ENCODE results near the gene LDLRAD4.
A peak's percentile ranks its signal among the peaks of the same experiment; 100 is the strongest.

Gene LDLRAD4

DNA sequence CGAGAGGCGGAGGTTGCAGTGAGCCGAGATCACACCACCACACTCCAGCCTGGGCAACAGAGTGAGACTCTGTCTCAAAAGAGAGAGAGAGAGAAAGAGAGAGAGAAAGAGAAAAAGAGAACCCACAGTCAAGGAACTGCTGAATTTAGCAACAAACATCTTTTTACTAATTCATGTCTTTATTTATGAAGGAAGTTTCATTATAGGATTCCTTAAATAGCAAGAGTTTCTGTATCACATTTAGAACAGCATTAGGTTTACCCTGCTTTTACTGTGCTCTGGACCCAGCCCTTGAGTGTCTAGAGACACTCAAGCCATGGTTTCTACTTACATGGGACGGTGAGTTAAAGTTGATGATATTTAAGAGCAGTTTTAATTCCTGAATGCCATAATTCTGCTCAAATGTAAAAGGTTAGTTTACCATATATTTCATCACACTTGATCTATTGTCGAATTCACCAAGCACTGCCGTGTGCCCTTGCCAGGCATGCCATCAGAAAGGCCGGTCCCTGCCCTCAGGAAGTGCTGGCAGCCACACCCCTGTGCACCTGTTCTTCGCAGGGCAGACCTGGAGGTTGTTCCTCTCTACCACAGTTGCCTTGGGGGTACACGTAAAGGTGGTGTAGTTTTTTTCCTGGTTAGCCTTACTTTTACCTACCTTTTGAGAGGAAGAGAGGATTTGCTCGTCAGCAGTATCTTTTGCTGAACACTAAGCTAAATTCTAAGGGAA lies 153.3 kb downstream of the LDLRAD4 start:
- no peak for DNase-seq (ENCODE audit: low read depth in 2 of 2)

DNA sequence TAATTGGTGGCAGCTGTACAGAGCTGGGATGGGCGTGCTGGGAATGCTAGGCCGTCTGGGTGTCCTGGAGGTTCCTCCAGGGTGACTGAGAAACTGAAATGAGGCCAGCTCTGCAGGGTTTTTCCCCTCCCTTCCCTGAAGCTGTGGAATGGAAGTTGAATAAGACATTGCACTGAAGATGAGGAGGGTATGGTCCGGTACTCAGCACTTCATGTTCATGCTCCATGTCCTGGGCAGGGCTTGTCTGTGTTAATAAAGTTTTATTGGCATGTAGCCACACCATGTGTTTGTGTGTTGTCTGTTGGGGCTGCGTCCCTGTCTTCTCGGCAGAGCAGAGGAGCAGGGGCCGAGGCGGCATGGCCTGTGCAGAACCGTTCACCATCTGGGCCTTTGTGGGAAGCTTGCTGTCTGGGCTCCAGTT lies 154.0 kb downstream of the LDLRAD4 start:
- no peak for DNase-seq (ENCODE audit: low read depth in 2 of 2)

GRCh38 chr18:13374096-13374467 lies 155.5 kb downstream of the LDLRAD4 start:
- DNase-seq (ENCODE audit: low read depth in 2 of 2): no peak

GRCh38 chr18:13374468-13375301 lies 156.1 kb downstream of the LDLRAD4 start:
- no peak for DNase-seq (ENCODE audit: low read depth in 2 of 2)

DNA sequence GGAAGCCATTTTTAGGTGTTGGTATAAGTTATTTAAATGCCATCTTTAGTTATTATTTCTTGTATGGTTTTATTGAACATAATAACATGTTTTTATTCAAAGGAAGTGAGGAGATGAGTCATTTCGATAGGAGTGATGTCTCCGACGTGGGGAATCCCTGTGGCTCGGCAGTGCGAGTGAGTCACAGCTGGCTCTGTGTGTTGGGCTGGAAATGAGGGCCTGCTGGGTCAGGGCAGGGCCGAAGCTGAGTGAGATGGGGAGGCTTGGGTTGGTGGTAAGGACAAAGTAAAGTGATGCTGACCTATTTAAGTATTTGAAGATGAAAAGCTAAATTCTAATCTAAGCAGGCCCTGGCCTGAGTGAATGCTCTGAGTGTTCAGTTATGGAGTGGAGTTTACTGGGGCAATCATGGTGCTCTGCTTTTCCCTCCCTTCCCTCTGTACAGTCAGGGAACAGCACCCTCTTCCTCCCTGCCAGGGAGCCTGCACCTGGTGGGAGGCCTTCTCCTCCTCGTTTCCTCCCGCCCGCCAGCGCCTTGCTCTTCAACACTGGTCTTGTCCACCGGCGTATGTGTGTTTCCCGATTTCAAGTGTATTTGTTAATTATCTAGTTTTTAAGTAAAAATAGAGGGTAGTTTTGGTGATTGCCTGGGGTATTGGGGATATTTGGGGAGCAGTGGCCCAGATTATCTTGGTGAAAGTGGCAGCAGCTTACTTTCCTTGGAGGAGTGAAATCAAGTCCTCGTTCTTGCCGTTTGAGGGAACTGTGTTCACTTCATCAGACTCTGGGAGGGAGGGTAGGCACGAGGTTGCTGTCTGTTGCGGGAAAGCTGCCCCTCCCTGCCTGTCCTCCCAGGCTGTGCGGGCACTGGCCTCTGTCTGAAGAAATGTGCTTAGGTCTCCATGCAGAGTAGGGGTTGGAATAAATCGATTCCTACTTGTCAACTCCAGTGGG lies 157.0 kb downstream of the LDLRAD4 start:
- peak; percentile 54 to 62 for DNase-seq (ENCODE audit: low read depth in 2 of 2)

GRCh38 chr18:13376298-13376840 lies 157.8 kb downstream of the LDLRAD4 start:
- DNase-seq (ENCODE audit: low read depth in 2 of 2): no peak

GRCh38 chr18:13376841-13377351 lies 158.3 kb downstream of the LDLRAD4 start:
- DNase-seq (ENCODE audit: low read depth in 2 of 2): no peak

DNA sequence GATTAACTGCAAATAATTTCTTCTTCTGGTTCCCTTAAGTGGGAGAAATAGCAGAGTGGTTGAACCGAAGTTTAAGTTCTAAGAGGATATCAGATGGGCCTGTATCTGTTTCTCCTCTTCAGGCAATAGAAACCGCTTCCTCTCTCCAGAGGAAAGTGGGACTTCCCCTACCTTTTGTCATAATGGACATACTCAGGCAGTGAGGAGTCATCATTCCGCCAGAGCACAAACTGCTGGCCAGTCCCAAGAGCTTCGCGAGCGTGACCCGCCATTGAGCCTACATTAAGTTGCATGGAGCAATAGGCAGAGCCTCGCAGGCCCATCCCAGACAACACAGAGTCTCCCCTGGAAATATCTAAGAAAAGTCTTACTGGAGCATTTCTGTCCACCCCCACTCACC lies 158.9 kb downstream of the LDLRAD4 start:
- no peak for DNase-seq (ENCODE audit: low read depth in 2 of 2)

- DNase-seq (ENCODE audit: low read depth in 2 of 2): no peak
Observed at GRCh38 chr18:13378150-13378549, 159.6 kb downstream of the LDLRAD4 start.

GRCh38 chr18:13379062-13379865 lies 160.7 kb downstream of the LDLRAD4 start:
- no peak for DNase-seq (ENCODE audit: low read depth in 2 of 2)

DNA sequence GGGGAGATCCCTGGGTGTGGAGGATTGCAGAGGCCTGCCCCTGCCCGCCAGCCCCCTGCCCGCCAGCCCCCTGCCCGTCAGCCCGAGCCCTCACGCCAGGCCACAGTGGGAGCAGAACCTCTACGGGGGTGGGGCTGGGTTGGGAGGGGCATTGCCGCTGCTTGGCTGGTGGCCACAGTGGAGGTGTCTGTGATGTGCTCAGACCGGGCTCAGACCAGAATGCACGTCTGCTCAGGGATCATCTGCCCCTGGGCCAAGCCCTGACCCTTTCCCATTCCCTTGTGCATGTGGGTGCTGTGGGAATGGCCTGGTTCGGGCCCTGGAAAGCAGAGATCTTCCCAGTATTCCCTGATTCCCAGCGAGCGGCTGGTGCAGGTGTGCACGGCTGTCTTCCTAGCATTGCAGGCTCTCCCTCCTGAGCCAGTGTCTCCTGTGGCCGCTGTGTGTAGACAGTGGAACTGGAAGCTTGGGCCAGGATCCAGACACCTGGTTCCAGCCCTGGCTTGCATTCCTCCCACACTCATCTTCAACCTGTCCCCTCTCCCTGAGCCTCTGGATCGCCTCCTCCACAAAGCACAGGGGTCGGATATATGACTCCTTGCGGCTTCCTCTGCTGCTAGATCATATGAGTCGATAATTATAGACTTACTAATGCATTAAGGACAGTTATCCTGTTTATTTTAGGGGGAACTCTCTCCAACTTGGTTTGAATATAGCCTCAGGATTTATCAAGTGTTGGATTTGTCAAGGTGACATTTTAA lies 161.6 kb downstream of the LDLRAD4 start:
- DNase-seq (ENCODE audit: low read depth in 2 of 2): no peak

GRCh38 chr18:13380691-13381070 lies 162.1 kb downstream of the LDLRAD4 start:
- no peak for DNase-seq (ENCODE audit: low read depth in 2 of 2)

GRCh38 chr18:13381331-13381730 lies 162.8 kb downstream of the LDLRAD4 start:
- DNase-seq (ENCODE audit: low read depth in 2 of 2): no peak

DNA sequence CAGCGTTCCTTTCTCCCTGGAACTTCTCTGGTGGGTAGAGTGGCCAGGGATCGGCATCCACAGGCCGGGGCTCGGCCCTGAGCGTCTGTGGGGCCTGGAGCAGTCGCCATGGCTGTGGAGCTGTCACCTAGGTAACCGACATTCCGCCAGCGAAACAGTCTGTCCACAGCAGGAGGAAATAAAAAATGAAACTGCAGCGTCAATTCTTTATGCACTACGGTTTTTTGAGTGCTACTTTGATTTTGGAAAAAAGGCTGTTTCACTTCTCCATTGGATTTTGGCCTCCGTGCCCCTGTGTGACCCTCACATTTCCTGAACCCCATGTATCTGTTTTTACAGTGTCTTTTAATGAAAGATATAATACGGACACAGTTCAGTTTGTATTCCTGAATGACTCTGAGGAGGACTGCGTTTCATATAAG lies 163.4 kb downstream of the LDLRAD4 start:
- no peak for DNase-seq (ENCODE audit: low read depth in 2 of 2)

DNA sequence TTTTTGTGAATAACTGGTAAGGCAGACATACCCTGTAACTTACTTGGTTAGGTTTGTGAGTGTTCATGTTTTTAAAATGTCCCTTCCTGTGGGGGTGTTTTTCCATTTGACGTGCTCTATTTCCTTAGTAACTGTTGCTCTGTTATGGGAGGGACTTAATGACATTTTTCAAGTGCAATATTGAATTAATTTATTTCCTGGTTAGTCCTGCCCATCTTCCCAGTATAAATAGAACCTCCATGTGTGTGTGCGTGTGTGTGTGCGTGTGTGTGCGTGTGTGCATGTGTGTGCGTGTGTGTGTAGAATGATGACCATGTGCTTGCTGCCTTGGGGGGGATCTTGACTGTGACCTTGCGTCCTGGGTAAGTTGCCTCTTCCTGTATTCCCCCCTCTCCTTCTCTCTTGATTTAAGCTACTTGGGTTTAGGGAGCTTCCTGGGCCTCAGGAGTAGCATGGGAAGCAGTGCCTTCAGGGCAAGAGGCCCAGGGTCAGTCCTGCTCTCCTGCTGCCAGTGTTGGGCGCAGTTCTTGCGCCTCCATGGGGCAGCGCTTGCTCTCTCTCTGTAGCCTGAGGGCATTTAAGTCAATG lies 163.9 kb downstream of the LDLRAD4 start:
- DNase-seq (ENCODE audit: low read depth in 2 of 2): peak in 1 of 2 experiments; percentile 21

DNA sequence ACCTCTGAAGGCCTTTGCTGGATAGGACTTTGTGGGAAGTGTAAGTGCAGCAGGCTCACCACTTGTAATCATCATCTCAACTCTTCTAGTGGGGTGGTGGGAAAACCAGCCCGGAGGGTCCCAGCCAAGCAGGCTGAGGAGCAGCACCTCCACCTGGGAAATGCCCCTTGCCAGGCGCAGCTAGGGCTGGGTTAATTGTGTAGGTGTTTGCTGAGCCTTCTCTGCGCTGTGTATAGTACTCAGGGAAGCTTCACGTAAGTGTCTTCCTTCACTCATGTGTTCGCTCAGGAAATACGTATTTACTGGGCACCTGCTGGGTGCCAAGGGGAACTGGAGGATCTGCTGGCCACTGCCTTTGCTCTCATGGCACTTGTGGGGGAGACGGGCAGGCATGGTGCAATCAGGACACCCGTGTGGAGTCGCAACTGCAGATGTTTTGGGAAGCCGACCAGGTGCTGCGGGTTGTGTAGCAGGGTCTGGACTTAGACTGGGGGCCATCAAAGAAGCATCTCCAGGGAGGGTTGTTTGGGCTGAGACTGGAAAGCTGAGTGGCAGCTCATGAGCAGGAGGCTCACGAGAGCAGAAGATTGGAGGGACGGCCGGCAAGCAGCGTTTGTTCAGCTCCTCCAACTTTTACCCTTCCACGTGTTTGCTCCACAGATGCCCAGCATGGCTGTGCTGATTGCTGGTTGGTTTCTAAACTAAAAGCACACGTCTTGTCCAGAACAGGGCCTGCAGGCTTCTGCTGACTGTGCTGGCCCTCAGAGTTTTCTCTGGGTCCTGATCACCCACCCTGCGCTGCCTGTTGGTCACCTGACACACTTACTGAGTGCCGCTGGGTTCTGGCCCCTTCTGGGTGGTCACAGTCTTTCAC lies 164.6 kb downstream of the LDLRAD4 start:
- no peak for DNase-seq (ENCODE audit: low read depth in 2 of 2)

DNA sequence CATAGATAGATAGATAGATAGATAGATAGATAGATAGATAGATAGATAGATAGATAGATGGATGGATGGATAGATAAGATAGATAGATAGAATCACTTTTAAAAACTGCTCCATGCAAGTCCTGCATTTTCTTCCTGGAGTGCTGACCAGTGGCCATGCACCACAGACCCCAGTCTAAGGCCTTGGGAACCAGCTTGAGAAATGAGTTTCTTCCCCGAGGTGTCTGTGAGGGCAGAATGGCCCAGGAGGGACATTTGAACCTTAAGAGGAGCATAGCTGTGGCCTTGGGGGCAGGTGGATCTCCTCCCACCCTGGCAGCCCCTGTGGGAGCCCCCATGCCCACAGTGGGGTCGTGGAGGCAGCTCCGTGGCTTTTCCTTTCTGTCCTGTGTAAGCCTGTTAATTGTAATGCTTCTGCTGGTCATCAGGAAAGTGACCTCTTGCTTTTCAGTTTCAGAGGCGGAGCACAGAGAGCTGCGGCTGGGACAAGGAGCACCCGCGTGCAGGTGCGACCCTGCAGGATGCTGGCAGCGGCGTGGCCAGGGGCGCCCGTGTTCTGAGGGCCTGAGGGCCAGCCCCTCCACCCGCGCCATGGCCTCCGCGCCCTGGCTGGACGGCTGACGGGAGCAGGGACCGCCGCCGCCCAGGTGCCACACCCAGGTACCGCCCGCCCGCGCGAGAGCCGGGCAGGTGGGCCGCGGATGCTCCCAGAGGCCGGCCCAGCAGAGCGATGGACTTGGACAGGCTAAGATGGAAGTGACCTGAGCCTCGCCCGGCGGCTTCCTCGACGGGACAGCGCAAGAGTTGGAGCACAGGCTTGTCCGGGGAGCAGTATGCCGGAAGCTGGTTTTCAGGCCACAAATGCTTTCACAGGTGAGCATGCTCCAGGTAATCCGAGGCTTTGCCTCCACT lies 168.6 kb downstream of the LDLRAD4 start:
- DNase-seq (ENCODE audit: low read depth in 2 of 2): no peak
